Activated CD4-positive, alpha-beta T cell treated with anti-CD3 and anti-CD28 coated beads for 1 hour (primary cell): ENCODE measurements around the gene USP48.
"Not testable (repeated sequence)": the region's sequence is repeated elsewhere in the genome, so short reads cannot be mapped to it uniquely, and the experiment has no call there.

Experiments used
- DNase-seq: peaks from one replicate; pipeline ENCODE4 v3.0.0-alpha.2; 2020

The USP48 gene, protein sequence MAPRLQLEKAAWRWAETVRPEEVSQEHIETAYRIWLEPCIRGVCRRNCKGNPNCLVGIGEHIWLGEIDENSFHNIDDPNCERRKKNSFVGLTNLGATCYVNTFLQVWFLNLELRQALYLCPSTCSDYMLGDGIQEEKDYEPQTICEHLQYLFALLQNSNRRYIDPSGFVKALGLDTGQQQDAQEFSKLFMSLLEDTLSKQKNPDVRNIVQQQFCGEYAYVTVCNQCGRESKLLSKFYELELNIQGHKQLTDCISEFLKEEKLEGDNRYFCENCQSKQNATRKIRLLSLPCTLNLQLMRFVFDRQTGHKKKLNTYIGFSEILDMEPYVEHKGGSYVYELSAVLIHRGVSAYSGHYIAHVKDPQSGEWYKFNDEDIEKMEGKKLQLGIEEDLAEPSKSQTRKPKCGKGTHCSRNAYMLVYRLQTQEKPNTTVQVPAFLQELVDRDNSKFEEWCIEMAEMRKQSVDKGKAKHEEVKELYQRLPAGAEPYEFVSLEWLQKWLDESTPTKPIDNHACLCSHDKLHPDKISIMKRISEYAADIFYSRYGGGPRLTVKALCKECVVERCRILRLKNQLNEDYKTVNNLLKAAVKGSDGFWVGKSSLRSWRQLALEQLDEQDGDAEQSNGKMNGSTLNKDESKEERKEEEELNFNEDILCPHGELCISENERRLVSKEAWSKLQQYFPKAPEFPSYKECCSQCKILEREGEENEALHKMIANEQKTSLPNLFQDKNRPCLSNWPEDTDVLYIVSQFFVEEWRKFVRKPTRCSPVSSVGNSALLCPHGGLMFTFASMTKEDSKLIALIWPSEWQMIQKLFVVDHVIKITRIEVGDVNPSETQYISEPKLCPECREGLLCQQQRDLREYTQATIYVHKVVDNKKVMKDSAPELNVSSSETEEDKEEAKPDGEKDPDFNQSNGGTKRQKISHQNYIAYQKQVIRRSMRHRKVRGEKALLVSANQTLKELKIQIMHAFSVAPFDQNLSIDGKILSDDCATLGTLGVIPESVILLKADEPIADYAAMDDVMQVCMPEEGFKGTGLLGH

DNA sequence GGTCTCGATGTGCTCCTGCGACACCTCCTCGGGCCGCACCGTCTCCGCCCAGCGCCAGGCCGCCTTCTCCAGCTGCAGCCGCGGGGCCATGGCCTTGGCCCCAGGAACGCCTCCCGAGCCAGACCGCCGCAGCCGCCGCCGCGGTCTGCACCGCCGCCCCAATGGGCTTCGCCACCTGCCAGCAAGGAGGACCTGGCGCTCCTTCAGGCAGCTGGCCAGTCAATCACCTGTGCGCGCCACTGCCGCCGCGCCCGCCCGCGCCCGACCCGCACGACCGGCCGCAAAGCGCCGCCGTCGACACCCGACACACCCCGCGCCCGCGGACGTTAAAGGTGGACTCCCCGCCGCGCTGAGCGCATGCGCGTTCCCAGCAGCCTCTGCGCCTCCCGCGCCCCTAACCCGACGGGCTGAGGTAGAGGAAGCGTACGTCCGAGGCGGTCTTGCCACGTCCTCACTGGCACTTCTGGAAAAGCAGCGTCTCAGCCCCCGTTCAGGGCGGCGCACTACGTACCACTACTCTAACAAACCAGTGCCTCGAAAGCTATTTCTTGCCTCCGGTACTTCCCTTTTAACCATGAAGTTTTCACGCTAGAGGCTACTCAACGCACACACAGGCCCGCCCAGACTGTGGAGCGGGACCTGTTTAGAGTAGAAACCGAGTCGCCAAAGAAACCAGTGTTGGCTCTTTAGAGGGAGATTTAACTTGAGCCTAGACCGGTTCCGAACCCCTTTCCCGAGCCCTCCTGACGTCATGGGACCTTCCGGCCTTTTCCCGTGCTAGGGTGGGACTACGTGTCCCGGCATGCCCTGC lies at the start of gene USP48:
Gene USP48, minus strand, starts transcription at position 282 of the 811 bp plus-strand sequence. Its CDS starts 192 bp downstream, at position 90.
- peak; percentile 95 for DNase-seq

DNA sequence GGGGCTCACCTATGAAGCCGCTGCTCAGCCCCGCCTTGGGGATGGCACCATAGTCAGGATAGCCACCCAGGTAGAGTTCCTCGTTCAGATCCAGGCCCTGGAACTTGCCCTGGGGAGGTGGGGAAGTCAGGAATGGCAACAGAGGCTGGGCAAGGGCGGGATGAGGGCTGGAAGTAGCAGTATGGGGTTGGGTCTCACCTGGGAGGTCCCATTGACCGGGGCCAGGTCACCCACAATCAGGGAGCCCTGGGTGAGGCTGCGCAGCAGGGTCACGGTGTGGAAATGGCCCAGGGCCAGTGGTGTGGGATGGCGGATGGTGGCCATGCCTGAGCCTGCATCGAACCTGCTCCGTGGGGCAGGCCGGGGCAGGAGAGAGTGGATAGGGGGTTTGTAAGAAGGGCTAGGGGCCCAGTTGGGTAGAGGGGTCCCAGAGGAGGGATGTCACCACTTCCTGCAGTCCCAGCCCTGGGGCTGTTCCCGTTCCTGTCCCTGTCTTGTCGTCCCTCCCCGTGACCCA lies 48.6 kb upstream of the USP48 start:
- no peak for DNase-seq

DNA sequence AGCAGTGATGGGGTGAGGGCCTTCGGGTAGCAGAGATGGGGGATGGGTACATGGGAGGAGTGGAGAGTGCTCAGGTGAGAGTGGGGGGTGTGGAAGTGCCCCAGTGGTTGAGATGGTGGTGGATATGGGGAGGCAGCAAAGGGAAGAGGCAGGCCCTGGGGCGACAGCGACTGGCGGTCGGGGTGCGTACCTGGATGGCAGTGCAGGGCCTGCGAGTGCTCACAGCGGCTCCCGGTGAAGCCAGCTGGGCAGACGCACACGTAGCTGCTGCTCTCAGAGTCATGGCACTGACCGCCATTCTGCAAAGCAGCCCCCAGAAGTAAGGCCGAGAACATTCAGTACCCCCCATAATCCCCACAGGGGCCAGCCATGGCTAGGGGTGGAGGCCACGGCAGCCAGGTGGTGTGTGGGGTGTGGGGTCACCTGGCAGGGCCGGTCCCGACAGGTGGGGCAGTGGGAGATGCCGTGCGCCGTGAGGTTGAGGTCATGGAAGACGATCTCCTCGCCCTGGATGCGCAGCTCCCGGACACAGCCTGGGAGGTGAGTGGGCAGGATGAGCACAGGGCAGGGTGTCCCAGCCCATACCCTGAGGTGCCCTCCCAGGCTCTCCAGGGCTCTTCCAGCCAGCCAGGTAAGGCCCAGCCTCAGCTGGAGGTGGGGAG lies 48.0 kb upstream of the USP48 start:
- no peak for DNase-seq

DNA sequence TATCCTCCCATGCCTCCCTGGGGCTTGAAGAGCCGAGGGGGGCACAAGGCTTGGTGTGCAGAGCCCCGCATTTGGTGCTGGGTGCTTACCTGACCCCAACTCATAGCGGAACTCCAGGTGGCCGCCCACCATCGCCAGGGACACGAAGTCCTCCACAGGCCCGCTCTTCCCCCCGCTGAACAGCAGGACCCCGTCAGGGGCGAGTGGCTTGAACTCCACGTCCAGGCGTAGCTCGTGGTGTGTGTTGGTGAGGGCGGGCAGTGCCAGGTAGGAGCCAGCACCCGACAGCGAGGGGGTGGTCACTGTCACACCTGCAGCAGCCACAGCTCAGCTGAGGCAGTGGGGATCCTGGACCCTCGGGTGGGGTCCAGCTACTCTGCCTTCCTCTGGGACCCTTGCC lies 46.3 kb upstream of the USP48 start:
- no peak for DNase-seq

DNA sequence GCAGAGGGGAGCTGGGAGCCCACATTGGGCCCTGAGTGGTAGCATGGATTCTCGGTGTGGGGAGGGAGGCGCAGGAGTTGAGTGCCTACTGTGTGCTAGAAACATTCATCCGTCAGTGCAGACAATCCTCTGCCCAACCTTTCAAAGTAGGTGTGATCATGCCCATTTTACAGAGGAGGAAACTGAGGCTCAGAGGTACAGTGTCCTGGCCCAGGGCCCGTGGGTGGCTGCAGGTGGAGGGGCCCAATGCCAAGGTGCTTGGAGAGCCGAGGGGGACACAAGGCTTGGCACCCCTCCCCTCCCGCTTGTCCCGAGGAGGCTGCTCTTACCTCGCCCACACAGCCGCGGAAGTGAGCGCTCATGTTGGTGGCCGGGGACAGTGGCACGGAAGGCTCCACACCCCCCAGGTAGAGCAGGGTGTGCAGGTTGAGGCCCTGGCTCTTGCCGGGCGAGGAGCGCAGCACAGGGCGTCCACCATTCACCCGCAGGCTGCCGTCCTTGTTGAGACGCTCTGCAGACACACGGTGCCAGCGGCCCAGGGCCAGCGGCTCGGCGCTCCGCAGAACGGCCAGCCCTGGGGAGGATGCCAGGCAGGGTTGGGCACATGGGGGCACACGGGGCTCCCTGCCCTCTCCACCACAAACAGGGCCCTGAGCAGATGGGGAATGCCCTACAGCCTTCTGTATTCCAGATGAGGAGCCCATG lies 45.7 kb upstream of the USP48 start:
- no peak for DNase-seq

DNA sequence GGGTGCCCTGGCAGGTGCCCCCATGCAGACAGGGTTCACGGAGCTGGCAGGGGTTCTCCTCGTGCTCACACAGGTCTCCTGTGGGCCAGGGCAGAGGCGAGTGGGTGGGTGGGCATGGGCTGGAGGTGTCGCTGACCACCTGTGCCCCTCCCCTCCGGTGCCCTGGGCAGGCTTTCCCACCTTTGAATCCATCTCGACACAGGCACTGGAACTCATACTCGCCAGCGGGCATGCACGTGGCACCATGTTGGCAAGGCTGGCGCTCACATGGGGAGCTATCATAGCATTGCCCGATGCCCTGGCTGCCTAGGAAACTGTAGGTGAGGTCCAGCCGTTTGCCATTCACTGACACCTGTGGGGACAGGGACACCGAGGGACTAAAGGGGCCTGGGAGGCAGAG lies 45.1 kb upstream of the USP48 start:
- DNase-seq: no peak

DNA sequence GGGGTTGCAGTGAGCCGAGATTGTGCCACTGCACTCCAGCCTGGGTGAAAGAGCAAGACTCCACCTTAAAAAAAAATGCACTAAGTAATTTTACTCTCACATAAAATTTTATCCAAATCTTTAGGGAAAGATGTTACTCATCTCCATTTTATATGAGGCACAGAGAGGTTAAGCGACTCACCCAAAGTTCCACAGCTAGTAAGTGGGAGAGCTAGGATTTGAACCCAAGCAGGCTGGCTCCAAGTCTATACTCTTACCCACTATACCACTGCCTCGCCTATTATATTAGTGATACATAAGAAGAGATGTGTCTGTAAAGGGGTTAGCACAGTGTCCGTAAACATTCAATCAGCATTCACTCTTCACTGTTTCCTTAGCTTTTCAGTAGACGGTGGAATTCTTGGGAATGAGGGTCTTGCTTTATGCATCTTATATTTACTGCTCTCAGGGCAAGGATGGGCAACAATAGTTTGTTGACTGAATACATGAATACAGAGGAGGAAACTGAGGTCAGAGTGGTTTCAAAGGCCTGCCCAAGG lies 44.3 kb upstream of the USP48 start:
- DNase-seq: no peak

DNA sequence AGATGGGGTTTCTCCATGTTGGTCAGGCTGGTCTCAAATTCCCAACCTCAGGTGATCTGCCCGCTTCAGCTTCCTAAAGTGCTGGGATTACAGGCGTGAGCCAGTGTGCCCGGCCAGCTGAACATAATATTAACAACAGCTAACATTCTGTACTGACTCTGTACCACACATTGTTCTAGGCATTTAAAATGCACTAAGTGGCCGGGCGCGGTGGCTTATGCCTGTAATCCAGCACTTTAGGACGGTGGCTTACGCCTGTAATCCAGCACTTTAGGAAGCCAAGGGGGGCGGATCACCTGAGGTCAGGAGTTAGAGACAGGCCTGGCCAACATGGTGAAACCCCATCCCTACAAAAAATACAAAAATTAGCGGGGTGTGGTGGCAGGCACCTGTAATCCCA lies 43.7 kb upstream of the USP48 start:
- DNase-seq: not testable (repeated sequence)

DNA sequence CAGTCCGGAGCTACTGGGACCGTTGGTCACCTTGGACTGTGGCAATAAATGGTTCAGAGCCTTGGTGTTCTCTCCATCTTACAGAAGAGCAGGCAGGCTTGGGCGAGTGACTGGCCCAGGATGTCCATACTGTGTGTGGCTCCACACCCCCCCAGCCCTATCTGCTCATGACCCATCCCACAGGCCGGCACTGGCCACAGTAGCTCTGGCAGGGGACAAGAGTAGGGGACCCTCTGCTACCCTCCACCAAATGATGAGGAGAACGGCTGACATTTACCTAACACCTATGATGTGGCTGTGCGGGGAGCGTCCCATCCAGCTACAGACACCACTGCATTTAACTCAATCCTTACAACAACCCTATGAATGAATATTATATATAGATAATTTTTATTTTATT lies 42.4 kb upstream of the USP48 start:
- no peak for DNase-seq

DNA sequence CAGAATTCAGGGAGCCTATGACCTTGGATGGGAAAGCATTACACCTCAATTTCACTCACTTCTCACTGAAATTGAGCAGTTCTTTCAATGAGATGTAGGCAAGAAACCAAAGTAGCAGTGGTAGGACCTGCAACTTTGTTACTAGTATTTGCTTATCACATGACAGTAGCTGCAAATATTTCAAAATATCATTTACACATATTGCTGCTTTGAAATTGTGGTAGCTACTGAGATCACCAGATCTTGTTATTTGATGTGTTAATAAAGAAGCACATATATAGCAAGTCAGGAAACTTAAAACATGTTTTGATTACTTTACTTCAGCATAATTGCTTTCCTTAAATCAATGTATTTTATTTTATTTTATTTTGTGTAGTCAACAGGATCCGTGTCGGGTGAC lies 42.0 kb upstream of the USP48 start:
- no peak for DNase-seq

DNA sequence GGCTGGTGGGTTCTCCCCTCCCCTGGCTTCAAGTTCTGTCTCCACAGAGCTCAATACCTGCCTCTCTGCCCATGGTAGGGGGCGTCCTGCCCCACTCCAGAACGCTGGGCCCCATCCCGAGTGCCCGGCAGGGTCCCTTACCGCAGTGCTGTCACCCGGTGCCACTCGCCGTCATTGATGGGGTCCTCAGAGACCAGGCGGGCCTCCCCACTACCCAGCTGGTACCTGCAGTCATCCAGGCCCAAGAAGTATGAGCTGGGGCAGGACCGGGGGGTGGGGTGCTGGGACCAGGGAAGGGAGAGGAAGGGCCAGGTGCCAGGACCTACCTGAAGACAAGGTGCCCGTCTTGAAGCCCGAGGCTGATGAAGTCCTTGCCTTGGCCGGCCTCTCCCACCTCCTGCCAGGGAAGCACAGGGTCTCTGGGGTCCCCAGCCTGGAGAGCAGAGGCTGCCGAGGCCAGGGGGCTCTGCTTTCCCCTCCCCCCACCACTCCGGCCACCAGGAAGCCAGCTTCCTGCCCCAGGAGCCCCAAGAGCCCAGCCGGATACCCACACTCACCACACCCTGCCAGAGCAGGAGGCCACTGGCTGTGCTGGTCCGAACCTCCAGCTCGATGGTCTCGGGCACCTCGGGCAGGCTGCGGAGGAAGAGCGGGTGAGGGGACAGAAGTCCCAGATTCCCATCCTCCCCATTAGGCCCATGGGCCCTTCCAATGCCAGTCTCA lies 41.2 kb upstream of the USP48 start:
- no peak for DNase-seq

DNA sequence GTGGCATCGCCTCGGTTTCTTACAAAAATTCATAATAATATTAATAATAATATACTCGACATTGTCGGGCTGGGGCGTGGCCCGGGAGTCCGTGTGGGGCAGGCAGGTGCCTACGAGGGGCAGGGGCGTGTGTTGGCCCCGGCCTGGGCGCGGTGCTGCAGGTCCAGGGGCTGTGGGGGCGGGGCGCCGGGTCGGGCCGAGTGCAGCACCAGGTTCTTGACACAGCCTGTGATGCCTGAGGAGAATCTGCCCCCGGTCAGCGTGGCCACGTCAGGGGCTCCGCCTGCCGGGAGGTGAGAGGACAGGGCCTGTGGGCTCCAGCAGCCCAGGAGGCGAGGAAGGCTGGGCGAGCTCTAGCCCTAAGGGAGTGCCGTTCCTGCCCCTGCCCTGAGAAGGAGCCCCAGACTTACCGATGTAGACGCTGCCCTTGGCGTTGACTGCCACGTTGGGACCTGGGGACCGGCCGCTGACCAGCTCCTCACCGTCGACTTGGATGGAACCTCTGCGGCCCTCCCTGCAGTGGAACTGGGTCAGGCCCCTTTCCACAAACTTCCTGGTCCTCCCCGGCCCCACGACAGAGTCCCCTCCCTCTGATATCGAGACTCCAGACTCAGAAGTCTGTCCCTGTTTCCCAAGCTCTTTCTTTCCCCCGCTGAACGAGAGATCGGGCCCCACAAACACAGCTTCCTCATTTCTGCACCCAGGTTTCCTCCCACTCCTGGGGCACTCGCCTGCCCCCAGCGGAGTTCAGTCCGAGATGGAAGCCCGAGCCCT lies 40.4 kb upstream of the USP48 start:
- no peak for DNase-seq

DNA sequence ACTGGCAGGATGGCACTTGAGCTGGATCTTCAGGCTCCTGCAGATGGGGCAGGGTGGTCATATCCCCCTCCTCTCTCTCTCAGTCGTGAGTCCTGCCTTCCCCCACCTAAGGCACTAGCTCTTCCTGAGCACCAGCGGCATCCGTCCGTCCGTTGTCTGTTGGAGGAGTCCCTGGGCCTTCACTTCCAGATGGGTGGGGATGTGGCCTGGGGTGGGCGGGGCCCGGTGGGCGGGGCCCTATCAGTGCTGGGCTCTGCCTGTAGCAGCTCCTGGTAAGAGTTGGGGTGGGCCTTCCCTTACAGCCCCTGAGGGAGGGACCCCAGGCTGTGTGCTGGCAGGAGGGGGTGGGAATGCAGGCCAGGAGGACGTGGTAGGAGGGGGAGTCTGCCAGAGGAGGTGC lies 39.4 kb upstream of the USP48 start:
- no peak for DNase-seq

DNA sequence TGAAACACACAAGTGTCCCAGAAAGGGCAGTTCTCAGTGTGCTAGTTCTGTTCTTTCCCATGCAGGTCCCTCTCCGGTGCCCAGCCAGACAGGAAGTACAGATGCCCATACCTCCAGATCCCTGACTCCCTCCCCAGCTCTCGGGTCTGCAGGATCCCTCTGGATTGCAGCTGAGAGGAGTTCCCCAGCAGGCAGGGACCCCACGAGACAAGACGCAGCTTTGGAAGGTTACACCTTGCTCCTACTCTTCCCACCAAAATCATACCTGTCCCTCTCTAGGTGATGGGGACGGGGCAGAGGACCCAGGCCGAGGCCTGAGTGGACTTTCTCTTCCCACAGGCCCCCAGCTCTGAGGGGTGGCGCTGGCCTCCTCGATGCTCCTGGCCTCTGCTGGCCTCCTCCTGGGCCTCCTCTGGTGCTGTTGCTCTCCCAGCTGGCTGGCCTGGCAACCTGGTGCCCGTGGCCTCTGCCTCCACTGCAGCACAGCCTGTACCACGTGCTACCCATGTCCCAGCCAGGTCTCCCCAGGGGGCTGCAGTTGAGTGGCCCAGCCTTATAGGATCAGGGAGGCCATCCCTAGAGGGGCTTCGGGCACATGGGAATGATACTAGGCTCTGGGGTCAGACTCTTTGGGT lies 38.6 kb upstream of the USP48 start:
- DNase-seq: no peak

DNA sequence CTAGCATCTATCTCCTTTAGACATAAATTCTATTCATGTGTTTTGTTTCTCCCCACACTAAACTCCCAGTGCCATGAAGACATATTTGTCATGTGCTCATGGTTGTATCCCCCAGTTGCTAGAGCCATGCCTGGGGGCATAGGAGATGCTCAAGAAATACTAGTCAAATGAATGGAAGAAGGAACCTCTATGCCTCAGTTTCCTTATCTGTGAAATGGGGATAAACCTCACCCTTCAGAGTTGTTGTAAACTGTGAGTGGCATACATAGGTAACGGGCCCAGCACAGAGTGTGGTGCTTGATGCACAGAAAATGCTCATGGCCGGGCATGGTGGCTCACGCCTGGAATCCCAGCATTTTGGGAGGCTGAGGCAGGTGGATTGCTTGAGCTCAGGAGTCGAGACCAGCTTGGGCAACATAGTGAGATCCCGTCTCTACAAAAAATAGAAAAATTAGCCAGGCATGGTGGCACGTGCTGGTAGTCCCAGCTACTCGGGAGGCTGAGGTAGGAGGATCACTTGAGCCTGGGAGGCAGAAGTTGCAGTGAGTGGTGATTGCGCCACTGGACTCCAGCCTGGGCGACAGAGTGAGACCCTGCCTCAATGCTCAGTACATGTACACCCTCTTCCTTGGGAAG lies 37.8 kb upstream of the USP48 start:
- no peak for DNase-seq

DNA sequence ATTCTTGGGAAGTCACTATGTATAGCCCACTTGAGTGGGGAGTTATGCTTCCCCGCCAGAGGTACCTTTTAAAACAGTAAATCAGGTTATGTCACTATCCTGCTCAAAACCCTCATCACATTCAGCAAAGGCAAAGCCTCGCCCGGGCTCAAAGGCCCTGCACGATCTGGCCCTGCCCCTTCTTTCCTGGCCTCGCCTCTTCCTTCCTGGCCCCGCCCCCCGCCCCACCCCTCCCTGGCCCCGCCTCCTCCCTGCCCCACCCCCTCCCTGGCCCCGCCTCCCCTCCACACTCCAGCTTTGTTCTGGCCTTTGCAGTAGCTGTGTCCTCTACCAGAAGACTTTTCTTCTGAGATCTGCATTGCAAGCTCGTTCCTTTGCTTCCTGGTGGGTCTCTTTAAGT lies 35.7 kb upstream of the USP48 start:
- no peak for DNase-seq

DNA sequence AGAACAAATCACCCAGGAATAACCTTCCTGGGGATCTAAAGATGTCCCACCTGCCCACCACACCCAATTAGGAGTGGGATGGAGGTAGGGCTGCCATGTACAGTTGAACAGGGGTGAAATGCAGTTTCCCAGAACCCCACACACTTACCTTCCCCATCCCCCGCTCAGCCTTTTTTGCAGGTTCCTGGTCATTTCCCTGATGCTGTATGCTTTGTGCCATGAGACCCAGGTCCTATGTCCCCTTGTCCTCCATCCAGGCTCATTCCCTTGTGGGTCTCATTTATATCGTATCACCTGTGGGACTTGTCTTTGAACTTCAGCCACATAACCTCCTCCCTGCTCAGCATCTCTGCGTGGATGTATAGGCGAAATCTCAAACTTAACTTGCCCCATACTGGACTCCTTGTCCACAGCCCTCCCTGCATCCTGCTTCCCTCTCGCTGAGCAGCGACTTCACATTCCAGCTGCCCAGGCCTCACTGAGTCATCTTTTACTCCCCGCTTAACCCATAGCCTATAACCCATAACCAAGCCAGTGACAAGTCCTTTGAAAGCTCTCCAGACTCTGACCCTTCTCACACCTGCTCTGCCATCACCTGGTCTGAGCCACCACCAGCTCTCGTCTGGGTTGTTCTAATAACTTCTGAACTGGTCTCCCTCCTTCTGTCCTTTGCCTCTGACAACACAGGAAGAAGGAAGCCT lies 33.8 kb upstream of the USP48 start:
- DNase-seq: no peak
